Activated CD4-positive, alpha-beta T cell treated with anti-CD3 and anti-CD28 coated beads, Interleukin-2, amount 10 ng/mL, durations not matched to agents 7 days and 5 days (primary cell): ENCODE data around the gene GHRHR. TPM values are rescaled to one million over a fixed set of nuclear protein-coding genes. Genes with fewer than 3 reads are reported as not detected.

Experiments used
- CTCF ChIA-PET: fragments of 350-600 bp; sonication (Branson Sonifier 250); formaldehyde crosslinking; loops from one replicate; lab custom pipeline; 2021; ENCODE audit warnings: antibody characterized with exemption; lab: Charles Lee
- POLR2A ChIA-PET: fragments of 350-600 bp; sonication (Branson Sonifier 250); formaldehyde crosslinking; loops from one replicate; lab custom pipeline; 2021; ENCODE audit warnings: antibody characterized with exemption; lab: Charles Lee
- DNase-seq: peaks from one replicate; pipeline ENCODE4 v3.0.0-alpha.2; 2020
- H3K27ac Mint-ChIP-seq: one replicate; pipeline ENCODE4 v1.8.0; 2021; ENCODE audit warnings: mild to moderate bottlenecking, moderate library complexity, mixed read lengths
- H3K27me3 Mint-ChIP-seq: one replicate; pipeline ENCODE4 v1.8.0; 2021; ENCODE audit warnings: mixed read lengths
- H3K36me3 Mint-ChIP-seq: one replicate; pipeline ENCODE4 v1.8.0; 2021; ENCODE audit warnings: low read depth, mixed read lengths
- H3K4me1 Mint-ChIP-seq: one replicate; pipeline ENCODE4 v1.8.0; 2021; ENCODE audit warnings: mixed read lengths
- H3K4me3 Mint-ChIP-seq: one replicate; pipeline ENCODE4 v1.8.0; 2021; ENCODE audit warnings: mild to moderate bottlenecking, moderate library complexity, mixed read lengths
- H3K9me3 Mint-ChIP-seq: one replicate; pipeline ENCODE4 v1.8.0; 2021; ENCODE audit warnings: mixed read lengths
- total RNA-seq, 2 experiments: library from RNA; stranded (reverse); gene quantifications; one replicate each; pipeline ENCODE4 v1.2.3, GENCODE V29; 2021

GHRHR gene
- total RNA-seq, 2 experiments from 2014 or later: not detected

DNA sequence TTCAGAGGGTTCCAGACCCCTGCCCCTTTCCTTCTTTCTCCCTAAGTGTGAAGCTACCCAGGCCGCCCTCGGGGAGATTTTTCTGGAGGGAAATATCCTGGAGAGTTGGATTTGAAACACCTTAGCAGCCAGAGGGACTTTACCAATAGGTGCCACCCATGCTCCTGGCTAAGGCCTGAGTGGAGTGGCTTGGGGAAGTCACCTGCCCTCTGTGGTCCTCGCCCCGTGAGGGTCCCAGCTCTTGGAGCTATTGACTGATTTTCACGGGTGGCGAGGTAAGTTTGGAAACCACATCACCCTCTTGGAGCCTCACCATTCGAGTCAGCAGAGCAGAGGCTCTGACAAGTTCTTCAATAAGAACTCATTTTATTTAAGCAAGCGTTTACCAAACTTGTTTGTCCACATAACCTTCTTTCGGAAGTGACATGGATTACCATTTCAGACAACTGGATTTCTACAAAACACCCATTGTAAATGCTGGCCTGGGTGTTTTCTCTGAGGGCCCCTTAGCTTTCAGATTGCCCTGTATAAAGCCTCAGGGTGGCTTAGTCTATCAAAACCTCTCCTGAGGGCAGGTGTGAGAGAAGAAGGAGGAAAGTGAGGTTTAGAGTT lies 31.7 kb upstream of the GHRHR start:
- Mint-ChIP-seq H3K36me3 (no peaks in the 10 kb centered on the region), H3K27me3 (no peaks in the 10 kb centered on the region), H3K4me3 (no peak overlapping the region), H3K27ac (no peak overlapping the region), H3K9me3 (no peaks in the 10 kb centered on the region), H3K4me1 (no peaks in the 10 kb centered on the region)
- CTCF ChIA-PET: interaction anchor here (2.1 kb wide), 1 partner anchor 11 kb away, joined by 9 read pairs; no protein-coding TSS in a partner anchor
- POLR2A ChIA-PET: no interaction called here
- DNase-seq: no peak

DNA sequence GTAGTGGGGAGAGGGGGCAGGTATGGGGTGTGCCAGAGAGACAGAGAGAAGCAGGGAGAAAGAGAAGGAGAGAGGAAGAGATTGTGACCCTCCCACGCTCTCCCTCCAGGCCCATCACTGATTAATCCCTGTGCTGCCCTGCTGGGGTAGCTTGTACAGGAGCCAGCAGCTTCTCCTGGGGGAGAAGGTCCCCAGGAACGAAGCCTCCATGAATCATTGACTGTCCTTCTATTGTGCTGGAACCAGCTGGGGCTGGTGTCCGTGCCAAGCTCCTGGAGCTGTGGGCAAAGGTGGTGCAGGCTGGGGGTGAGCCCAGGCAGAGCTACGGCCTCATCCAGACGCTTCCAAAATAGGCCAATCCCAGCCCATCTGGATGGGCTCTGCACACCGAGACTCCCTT lies 31.2 kb upstream of the GHRHR start:
- no peaks in the 10 kb centered on the region for H3K9me3 Mint-ChIP-seq
- peaks cover 2% of the 10 kb centered on the region for H3K27me3 Mint-ChIP-seq
- CTCF ChIA-PET: interaction anchor here (1.5 to 2.1 kb wide), 2 partner anchors 8 to 11 kb away, joined by 4 to 9 read pairs; no protein-coding TSS in a partner anchor
- H3K4me1 Mint-ChIP-seq: no peaks in the 10 kb centered on the region
- POLR2A ChIA-PET: no interaction called here
- no peak overlapping the region for H3K27ac Mint-ChIP-seq
- H3K36me3 Mint-ChIP-seq: no peaks in the 10 kb centered on the region
- H3K4me3 Mint-ChIP-seq: no peak overlapping the region
- DNase-seq: no peak

DNA sequence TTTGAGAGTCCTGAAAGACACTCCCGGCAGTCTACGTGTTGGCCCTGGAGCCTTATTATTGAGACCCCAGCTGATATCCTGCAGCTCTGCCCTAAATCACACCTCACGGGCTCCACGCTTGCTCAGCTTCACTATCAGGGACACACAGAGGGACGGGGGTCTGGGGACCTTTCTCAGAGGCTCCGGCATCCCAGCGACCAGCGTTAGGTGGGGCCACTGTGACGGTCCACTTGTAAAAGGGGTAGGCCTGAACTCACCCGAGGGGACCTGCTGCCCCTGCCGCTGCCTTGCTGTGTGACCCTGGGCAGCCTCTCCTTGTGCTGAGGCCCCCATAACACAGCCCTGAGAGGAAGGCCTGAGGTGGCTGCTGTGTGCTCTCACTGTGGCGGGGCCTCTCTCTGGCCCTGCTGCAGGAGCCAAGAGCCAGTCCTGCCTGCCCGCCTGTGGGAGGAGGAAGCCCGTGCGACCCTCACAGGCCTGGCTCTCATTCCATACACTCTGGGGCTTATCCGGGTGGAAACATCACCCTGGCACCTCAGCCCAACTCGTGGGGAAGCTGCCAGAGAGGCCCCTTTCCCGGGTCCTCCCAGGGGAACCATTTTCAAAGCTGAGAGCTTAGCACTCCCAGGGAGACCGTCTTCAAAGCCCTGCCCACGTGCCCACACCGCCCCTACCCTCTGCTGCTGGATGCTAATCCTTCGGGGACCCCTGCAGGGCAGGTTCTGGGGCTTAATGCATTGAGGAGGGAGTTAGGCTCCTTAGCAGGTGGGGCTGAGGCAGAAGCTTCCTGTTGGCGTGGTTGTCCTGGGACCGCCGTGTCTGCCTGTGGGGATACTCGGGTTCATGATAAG lies 30.4 kb upstream of the GHRHR start:
- no peak for DNase-seq
- Mint-ChIP-seq H3K4me1 (no peaks in the 10 kb centered on the region), H3K27me3 (peaks cover 4% of the 10 kb centered on the region), H3K9me3 (no peaks in the 10 kb centered on the region), H3K4me3 (no peak overlapping the region), H3K27ac (no peak overlapping the region), H3K36me3 (no peaks in the 10 kb centered on the region)
- ChIA-PET POLR2A (interaction anchor here (0.6 kb wide), 1 partner anchor 40 kb away, joined by 5 read pairs; no protein-coding TSS in a partner anchor), CTCF (interaction anchor here (0.5 to 1.5 kb wide), 3 partner anchors 9 to 701 kb away, joined by 3 to 4 read pairs (median 3); no protein-coding TSS in a partner anchor)

DNA sequence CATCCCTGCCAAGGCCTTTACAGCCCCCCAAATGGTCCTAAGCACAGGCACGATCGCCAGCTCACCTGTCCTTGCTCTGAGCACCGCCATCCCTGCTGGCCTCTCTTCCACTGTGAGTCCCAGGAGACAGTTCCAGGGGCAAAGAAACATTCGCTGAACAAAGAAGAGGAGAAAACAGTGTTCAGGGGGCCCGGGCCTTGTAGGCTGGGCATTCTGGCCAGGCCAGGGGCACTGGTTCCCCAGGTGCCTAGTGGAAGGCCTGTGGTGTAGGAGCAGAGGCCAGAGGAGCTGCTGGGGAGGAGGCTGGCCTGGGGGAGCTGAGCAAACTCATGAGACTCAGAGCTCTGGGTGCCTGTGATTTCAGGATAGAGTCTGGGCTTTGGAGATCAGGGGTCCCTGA lies 29.5 kb upstream of the GHRHR start:
- H3K9me3 Mint-ChIP-seq: no peaks in the 10 kb centered on the region
- no peaks in the 10 kb centered on the region for H3K4me1 Mint-ChIP-seq
- peaks cover 6% of the 10 kb centered on the region for H3K27me3 Mint-ChIP-seq
- no peaks in the 10 kb centered on the region for H3K36me3 Mint-ChIP-seq
- ChIA-PET CTCF (interaction anchor here (0.5 to 1.5 kb wide), 5 partner anchors 10 to 702 kb away, joined by 3 to 4 read pairs (median 3); no protein-coding TSS in a partner anchor), POLR2A (interaction anchor here (0.6 kb wide), 1 partner anchor 39 kb away, joined by 5 read pairs; no protein-coding TSS in a partner anchor)
- H3K4me3 Mint-ChIP-seq: no peak overlapping the region
- no peak for DNase-seq
- H3K27ac Mint-ChIP-seq: no peak overlapping the region

DNA sequence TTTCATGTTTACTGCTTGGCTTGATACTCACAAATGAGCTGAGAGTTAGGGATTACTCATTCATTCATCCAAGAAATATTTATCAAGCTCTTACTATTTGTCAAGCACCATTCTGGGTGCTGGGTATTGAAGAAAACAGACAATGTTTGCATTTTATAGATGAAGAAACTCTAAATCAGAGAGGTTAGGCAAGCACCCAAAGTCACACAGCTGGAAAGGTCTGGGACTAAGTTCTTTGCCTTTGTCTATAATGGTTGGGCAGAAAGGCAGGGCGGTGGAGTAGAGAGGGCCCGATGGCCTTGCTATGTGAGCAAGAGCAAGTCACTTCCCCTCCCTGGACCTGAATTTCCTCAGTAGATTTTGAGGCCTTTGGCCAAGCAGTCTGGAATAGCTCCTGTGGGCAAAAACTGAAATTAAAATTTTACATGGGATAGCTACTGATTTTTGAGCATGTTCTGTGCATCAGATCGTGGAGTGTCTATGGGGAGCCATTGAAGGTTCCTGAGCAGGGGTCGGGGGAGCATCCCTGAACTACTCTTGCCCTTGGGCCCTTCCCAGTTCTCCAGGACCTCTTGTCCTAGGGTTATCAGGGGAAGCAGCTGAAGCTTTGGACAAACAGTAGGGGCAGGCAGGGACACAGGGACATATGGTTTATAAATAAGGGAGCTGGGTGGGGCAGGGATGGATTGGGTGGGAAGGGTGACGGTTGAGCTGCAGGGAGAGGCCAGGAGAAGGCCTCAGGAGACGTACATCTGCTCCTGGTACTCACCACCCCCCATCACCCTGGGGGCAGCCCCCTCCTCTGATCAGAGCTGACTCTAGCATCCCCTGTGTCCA lies 28.8 kb upstream of the GHRHR start:
- H3K27me3 Mint-ChIP-seq: peaks cover 12% of the 10 kb centered on the region
- no peak overlapping the region for H3K4me3 Mint-ChIP-seq
- H3K9me3 Mint-ChIP-seq: no peaks in the 10 kb centered on the region
- DNase-seq: no peak
- no peaks in the 10 kb centered on the region for H3K4me1 Mint-ChIP-seq
- ChIA-PET CTCF (interaction anchor here (0.6 to 1.5 kb wide), 4 partner anchors 38 to 1491 kb away, joined by 3 read pairs; no protein-coding TSS in a partner anchor), POLR2A (no interaction called here)
- no peak overlapping the region for H3K27ac Mint-ChIP-seq
- H3K36me3 Mint-ChIP-seq: no peaks in the 10 kb centered on the region

DNA sequence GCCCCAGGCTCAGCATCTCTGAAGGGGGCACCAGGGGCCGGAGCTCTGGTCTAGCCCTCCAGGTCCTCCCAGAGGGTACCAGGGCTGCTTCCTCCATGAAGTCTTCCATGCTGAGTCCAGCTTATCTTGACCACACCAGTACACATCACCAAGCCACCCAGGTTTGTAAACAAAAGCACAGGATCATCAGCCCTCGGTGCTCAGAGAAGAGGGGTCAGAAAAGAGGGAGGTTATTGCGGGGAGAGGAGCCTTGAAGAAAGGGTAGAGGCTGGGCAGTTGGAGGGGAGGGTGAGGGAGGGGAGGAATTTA lies 28.2 kb upstream of the GHRHR start:
- ChIA-PET POLR2A (no interaction called here), CTCF (interaction anchor here (0.6 to 1.5 kb wide), 3 partner anchors 38 to 1492 kb away, joined by 3 read pairs; no protein-coding TSS in a partner anchor)
- no peaks in the 10 kb centered on the region for H3K36me3 Mint-ChIP-seq
- no peaks in the 10 kb centered on the region for H3K4me1 Mint-ChIP-seq
- no peak overlapping the region for H3K27ac Mint-ChIP-seq
- DNase-seq: no peak
- H3K9me3 Mint-ChIP-seq: no peaks in the 10 kb centered on the region
- H3K4me3 Mint-ChIP-seq: no peak overlapping the region
- H3K27me3 Mint-ChIP-seq: peaks cover 15% of the 10 kb centered on the region

DNA sequence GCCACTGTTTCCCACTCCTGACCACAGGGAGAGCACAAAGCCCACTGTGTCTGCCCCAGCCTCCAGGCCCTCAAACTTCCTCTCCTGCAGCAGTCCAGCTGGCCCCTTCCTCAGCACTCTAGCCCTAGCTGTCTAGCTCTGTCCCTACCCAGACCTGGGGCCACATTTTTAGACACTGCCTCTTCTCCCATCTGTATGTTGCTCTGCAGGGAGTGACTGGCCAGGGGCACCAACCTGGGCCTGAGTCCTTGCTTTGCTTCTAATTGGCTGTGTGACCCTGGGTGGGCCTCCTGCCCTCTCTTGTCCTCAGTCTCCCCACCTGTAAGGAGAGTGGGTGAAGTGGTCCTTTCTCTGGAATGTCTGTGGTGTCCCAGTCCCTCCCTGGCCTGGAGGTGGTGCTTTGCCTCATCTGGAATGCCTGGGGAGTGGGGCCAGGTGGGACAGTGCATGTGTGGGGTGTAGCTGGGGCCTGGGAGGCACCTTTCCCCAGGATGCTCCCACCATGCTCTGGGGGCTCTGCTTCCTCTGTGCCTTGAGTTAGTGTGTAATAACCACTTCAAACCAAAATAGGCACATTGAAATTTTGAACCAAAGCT lies 27.0 kb upstream of the GHRHR start:
- ChIA-PET POLR2A (no interaction called here), CTCF (interaction anchor here (1.2 kb wide), 1 partner anchor 162 kb away, joined by 3 read pairs; no protein-coding TSS in a partner anchor)
- Mint-ChIP-seq H3K4me3 (no peak overlapping the region), H3K4me1 (no peaks in the 10 kb centered on the region), H3K9me3 (no peaks in the 10 kb centered on the region), H3K27ac (no peak overlapping the region), H3K36me3 (no peaks in the 10 kb centered on the region), H3K27me3 (peaks cover 21% of the 10 kb centered on the region)
- no peak for DNase-seq

DNA sequence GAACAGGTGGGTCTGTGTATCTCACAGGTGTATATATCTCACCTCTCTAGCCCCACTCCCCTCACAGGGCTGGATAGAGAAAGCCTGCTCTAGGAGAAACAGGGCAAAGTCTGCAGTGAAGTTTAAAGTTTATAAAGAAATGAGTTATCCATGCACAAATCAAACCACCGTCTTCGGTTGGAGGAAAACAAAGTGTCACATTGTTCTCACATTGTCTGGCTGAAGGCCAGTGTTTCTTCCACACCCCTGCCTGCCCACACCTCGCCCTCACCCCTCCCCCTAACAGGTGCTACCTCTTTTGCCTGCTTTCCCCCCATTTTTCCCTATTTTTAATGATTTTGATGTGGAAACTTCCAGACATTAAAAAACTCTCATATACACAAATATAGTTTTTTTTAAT lies 26.3 kb upstream of the GHRHR start:
- Mint-ChIP-seq H3K27ac (no peak overlapping the region), H3K4me1 (no peaks in the 10 kb centered on the region), H3K9me3 (no peaks in the 10 kb centered on the region), H3K27me3 (peaks cover 27% of the 10 kb centered on the region), H3K36me3 (no peaks in the 10 kb centered on the region), H3K4me3 (no peak overlapping the region)
- CTCF ChIA-PET: interaction anchor here (1.4 kb wide), 1 partner anchor 15 kb away, joined by 3 read pairs; no protein-coding TSS in a partner anchor
- POLR2A ChIA-PET: no interaction called here
- DNase-seq: no peak

DNA sequence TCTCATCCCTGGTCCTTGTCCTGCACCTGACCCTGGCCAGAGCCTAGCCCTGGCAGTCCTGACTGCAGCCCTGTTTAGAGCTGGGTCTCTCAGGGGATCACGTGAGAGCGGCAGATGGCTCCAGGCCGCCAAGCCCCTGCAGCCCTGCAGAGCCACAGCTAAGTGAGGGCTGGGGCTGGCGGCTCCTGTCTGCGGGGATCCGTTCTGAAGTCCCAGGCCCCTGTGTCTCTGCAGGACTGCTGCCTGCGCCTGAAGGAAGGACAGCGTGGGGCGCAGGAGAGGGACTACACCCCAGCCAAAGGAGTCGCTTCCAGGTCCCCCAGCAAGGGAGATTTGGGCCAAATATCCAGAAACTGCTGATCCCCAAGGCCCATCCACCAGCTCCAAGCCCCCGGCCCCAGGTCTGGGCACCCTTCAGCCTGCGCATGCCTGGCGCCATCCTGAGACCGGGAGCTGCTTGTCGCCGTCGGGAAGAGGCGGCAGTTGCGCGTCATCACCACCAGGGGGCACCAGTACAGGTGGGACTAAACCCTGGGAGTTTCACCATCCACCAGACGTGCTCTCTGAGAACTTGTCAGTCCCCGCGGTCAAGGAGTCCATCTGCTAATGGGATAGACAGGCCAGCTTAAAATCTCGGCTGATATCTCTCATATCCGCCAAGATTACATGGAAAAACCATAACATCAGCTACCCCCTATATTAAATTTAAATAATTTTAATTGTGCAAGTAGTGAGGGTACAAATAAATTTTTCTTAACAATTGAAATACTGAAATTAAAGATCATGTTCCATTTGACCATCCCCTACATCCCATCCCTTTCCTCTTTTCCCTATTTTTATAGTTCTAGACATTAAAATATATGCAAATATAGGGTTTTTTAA lies 25.1 kb upstream of the GHRHR start:
- peaks cover 33% of the 10 kb centered on the region for H3K27me3 Mint-ChIP-seq
- peak; percentile 68 for DNase-seq
- ChIA-PET CTCF (interaction anchor here (0.6 to 1.7 kb wide), 8 partner anchors 9 to 808 kb away, joined by 3 to 10 read pairs (median 4); no protein-coding TSS in a partner anchor), POLR2A (no interaction called here)
- no peak overlapping the region for H3K27ac Mint-ChIP-seq
- H3K4me3 Mint-ChIP-seq: no peak overlapping the region
- H3K36me3 Mint-ChIP-seq: no peaks in the 10 kb centered on the region
- no peaks in the 10 kb centered on the region for H3K9me3 Mint-ChIP-seq
- H3K4me1 Mint-ChIP-seq: no peaks in the 10 kb centered on the region

DNA sequence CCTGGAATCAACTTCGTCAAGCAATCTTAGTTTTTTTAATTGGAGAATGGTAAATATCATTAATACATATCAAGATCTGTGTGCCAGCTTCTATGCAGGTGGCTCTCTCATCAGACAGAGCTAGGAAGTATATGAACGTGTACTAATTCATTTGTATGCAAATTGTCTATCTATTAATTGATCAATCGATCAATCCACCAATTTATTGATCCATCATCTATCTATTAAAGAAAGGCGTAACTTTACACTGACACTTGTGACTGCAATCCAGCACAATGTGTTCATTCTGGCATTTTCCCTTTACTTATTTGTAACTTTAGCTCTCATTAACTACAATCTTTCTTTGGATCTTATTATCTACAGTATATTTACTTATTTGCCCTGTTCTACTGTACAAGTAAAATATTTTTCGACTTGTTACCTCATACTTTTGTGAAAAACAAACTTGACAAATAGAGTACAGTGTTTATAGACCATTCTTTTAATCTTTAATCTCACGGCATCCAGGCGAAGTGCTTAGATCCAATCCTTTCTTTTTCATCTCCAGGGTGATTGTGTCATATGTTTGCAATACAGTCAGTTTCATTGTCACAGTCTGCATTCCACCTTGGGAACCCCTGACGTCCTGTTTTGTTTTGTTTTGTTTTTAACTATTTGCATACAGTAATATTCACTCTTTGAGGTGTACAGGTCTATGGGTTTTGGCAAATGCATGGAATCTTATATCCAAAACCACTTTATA lies 22.0 kb upstream of the GHRHR start:
- CTCF ChIA-PET: no interaction called here
- Mint-ChIP-seq H3K27me3 (peaks cover 42% of the 10 kb centered on the region), H3K9me3 (peaks cover 12% of the 10 kb centered on the region), H3K27ac (no peak overlapping the region), H3K4me1 (no peaks in the 10 kb centered on the region), H3K36me3 (no peaks in the 10 kb centered on the region), H3K4me3 (no peak overlapping the region)
- POLR2A ChIA-PET: no interaction called here
- no peak for DNase-seq

DNA sequence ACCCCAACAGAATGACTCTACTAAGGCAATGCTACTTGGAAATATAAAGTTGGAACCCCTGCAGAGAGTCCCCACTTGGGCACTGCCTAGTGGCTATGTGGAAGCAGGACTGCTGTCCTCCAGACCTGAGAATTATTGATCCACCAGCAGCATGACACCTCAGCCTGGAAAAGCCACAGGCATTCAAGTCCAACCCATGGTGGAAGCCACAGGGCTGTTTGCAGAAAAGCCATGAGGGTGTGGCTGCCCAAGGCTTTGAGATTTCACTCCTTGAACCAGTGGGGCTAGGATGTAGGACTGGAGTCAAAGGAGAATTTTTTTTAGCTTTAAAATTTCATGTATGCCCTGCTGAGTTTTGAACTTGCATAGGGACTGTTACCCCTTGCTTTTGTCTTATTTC lies 13.6 kb upstream of the GHRHR start:
- no peak overlapping the region for H3K27ac Mint-ChIP-seq
- ChIA-PET CTCF (no interaction called here), POLR2A (no interaction called here)
- H3K4me1 Mint-ChIP-seq: no peaks in the 10 kb centered on the region
- no peaks in the 10 kb centered on the region for H3K36me3 Mint-ChIP-seq
- H3K9me3 Mint-ChIP-seq: peaks cover 5% of the 10 kb centered on the region
- peaks cover 17% of the 10 kb centered on the region for H3K27me3 Mint-ChIP-seq
- no peak for DNase-seq
- no peak overlapping the region for H3K4me3 Mint-ChIP-seq
